ENCODE data around the gene ALPI. TPM values are rescaled to one million over a fixed set of nuclear protein-coding genes. Genes with fewer than 3 reads are reported as not detected.

ALPI gene
- total RNA-seq, 2 donors from 2014 or later: not detected

GRCh38 chr2:232411901-232412629 lies 43.9 kb upstream of the ALPI start:
- no peaks in the 10 kb centered on the region for H3K9me3 ChIP-seq
- no peak for TF ChIP-seq CTCF (IDR thresholded peaks at IDR 0.05)
- H3K4me1 ChIP-seq (ENCODE audit: control insufficient read depth in 1 of 2, low read depth in 2 of 2): no peaks in the 10 kb centered on the region
- H3K27ac ChIP-seq: no peak overlapping the region
- H3K36me3 ChIP-seq: no peaks in the 10 kb centered on the region
- DNase-seq (ENCODE audit: low spot score) (no peak), ATAC-seq (ENCODE audit: insufficient number of reproducible peaks, low FRiP score, low read depth) (no peak)
- H3K27me3 ChIP-seq (replicated peaks; ENCODE audit: insufficient read depth): no peaks in the 10 kb centered on the region
- H3K4me3 ChIP-seq: no peak overlapping the region

GRCh38 chr2:232412986-232413385 lies 43.0 kb upstream of the ALPI start:
- no peaks in the 10 kb centered on the region for H3K27me3 ChIP-seq (replicated peaks; ENCODE audit: insufficient read depth)

GRCh38 chr2:232415138-232415690 lies 40.7 kb upstream of the ALPI start:
- DNase-seq (ENCODE audit: low spot score): no peak

More at GRCh38 chr2:232412986-232413385, 43.0 kb upstream of the ALPI start:
- TF ChIP-seq CTCF (IDR thresholded peaks at IDR 0.05): no peak
- H3K36me3 ChIP-seq: no peaks in the 10 kb centered on the region
- H3K9me3 ChIP-seq: no peaks in the 10 kb centered on the region
- no peaks in the 10 kb centered on the region for H3K4me1 ChIP-seq (ENCODE audit: control insufficient read depth in 1 of 2, low read depth in 2 of 2)
- H3K4me3 ChIP-seq: no peak overlapping the region
- no peak overlapping the region for H3K27ac ChIP-seq
- DNase-seq (ENCODE audit: low spot score) (no peak), ATAC-seq (ENCODE audit: insufficient number of reproducible peaks, low FRiP score, low read depth) (no peak)

GRCh38 chr2:232415736-232416520 lies 40.0 kb upstream of the ALPI start:
- DNase-seq (ENCODE audit: low spot score) (no peak), ATAC-seq (ENCODE audit: insufficient number of reproducible peaks, low FRiP score, low read depth) (no peak)
- Histone ChIP-seq H3K9me3 (no peaks in the 10 kb centered on the region), H3K36me3 (no peaks in the 10 kb centered on the region), H3K27me3 (replicated peaks; ENCODE audit: insufficient read depth) (peaks cover under 1% of the 10 kb centered on the region), H3K27ac (no peak overlapping the region), H3K4me3 (no peak overlapping the region), H3K4me1 (ENCODE audit: control insufficient read depth in 1 of 2, low read depth in 2 of 2) (peaks cover 0 to 19% of the 10 kb centered on the region in 2 donors)
- no peak for TF ChIP-seq CTCF (IDR thresholded peaks at IDR 0.05)

More at GRCh38 chr2:232415138-232415690, 40.7 kb upstream of the ALPI start:
- H3K36me3 ChIP-seq: no peaks in the 10 kb centered on the region
- H3K4me3 ChIP-seq: no peak overlapping the region
- H3K27ac ChIP-seq: no peak overlapping the region
- H3K27me3 ChIP-seq (replicated peaks; ENCODE audit: insufficient read depth): no peaks in the 10 kb centered on the region
- ATAC-seq (ENCODE audit: insufficient number of reproducible peaks, low FRiP score, low read depth): no peak
- H3K4me1 ChIP-seq (ENCODE audit: control insufficient read depth in 1 of 2, low read depth in 2 of 2): peaks cover 0 to 12% of the 10 kb centered on the region in 2 donors
- TF ChIP-seq CTCF (IDR thresholded peaks at IDR 0.05): no peak
- H3K9me3 ChIP-seq: no peaks in the 10 kb centered on the region

All from thoracic aorta (tissue), 2 donors.